ENCODE data around the gene MECR.

Gene MECR

GRCh38 chr1:29255134-29255666 is 24.5 kb upstream of the MECR start:
- no peak for DNase-seq

- no peak for DNase-seq
Measured at GRCh38 chr1:29254346-29254745, 23.6 kb upstream of the MECR start.

DNA sequence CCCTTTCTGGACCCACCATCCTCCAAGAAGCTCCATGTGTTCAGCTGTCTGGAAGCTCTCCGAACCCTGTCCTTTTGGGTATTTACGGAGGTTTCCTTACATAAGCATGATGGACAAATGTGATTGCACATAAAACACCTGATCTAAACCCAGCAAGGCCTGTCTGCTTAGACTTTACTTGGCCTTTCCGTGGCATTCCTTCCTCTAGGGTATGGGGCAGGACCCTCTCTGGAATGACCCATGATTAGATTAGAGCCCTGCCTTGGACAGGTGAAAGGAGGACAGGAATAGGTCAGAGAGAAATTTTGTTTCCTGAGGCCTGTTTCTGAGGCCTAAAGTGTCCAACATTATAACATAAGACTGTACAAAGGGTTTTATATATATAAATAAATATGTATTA is 22.4 kb upstream of the MECR start:
- DNase-seq = no peak

DNA sequence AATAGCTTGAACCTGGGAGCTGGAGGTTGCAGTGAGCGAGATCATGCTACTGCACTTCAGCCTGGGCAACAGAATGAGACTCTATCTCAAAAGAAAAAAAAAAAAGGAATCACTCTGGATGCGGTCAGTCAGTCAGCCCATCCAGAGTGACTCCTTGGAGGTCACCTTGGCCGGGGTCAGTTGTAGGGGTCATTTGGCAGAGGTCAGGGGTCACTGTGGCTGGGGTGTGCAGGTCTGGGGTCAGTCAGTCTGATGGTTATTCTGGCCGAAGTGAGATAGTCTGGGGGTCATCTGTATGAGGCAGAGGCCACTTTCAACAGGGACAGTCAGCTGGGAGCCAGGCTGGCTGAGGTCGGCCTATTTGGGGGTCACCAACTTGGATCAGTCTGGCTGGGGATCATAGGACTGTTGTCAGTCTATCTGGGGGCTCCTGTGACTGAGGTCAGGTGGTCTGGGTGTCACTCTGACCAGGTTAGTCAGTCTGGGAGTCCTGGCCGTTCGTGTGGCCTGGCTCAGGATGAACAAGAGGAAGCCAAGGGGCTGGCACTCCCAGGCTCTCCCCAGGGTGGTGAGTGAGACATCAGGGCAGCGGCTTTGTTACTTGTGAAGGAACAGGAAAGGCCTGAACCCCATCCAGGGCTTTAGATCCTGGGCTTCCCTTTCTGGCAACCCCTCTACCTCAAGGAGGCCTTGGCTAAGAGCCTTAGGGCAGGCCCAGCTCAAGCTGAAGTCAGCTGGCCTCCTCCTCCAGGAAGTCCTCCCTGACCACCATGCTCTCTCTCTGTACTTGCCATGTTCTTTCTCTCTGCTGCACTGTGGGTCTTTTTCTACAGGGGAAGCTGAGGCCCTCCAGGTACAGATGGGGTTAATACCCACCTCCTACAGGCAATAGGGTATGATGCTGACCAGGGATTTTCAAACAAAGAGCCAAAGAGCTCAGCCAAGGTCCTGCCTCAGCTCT is 20.7 kb upstream of the MECR start:
- no peak for DNase-seq

- DNase-seq = no peak
Measured at GRCh38 chr1:29249951-29250581, 19.3 kb upstream of the MECR start.

DNA sequence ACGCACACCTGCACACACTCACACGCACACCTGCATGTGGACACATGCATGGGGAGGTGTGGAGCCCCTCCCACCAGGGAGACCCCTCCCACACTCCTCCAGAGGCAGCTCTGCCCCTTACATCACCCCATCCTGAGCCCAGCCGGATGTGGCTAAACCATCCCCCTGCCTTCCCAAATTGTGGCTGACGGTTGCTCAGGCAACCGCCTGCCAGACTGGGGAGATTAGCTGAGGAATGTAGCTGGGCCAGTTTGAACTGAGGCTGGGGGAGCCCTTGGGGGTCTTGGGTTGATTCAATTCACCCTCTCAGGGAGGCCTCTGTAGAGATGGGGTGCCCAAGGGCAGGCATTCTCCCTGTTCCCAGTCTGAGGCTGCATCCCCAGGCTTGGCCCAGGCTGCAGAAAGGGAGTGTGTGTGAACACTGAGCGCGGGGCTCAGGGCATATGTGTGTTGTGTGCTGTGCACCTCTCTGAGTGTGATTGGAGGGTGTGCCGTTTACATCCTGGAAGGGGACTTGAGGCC is 18.5 kb upstream of the MECR start:
- no peak for DNase-seq

DNA sequence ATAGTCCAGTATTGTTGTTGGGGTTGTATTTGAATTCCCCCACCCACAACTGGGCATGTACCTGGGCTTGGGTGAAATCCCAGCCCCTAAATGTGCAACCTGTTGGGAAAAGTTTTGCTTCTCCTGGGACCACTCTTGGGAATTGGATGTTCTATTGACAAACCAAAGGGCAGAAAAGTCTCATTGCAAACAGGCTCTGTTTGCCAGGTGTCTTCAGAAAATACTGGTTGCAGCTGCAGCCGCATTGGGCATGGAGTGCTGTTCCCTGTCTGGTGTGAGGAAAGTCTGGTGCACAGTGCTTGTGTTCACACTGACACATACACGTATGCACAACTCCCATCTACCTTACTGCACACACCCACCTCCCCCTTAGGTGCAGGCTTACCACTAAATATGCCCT is 17.7 kb upstream of the MECR start:
- DNase-seq = no peak

DNA sequence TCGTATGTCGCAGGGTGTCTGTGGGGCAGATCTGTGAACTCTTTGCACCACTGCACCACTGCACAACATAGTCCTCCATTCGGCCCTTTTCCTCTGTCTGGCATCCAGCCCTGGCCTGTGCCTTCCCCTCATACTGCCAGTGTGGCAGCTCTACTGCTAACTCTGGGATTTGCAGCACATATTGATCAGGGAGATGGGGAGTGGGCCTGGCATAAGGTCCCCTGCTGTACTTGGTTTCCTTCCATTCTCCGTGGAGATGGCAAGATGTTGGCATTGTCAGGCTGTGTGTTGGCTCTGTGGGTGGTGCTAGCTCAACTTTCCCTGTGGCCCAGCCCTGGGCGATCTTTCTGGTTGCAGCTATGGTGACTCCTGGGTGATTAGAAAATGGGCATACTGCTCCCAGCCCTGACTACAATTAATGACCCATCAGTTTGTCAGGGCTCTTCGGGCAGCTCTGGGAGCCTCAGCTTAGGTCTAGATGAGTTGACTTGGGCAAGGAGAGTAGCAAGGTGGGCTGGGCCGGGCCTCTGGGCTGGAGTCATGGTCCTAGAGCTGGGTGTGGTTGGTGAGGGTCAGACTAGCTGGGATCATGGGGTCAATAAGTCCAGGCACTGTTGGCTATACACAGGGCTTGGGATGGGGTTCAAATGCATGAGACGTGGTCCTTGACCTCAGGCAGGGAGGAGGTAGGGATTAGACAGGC is 17.0 kb upstream of the MECR start:
- DNase-seq = no peak

GRCh38 chr1:29247044-29247443 is 16.3 kb upstream of the MECR start:
- no peak for DNase-seq

DNA sequence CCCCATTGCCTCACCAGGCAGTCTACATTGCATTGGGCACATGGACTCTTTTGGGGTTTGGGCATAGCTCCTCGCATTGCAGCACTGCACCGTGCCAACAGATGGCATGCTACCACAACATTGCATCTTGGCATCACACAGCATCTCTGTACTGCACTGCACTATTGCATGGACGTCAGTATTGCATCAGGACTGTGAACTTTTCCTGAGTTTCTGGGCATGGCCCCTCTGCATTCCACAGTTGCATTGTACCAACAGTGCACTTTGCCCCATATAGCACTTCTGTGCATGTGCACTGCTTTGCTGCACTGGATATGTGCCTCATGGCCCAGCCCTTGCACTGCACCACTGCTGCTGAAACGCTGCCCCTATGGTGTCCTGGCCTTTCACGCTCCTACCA is 15.1 kb upstream of the MECR start:
- no peak for DNase-seq

GRCh38 chr1:29245261-29245660 is 14.5 kb upstream of the MECR start:
- no peak for DNase-seq

- DNase-seq = no peak
Measured at GRCh38 chr1:29243871-29244200, 13.1 kb upstream of the MECR start.

GRCh38 chr1:29243023-29243870 is 12.5 kb upstream of the MECR start:
- no peak for DNase-seq

DNA sequence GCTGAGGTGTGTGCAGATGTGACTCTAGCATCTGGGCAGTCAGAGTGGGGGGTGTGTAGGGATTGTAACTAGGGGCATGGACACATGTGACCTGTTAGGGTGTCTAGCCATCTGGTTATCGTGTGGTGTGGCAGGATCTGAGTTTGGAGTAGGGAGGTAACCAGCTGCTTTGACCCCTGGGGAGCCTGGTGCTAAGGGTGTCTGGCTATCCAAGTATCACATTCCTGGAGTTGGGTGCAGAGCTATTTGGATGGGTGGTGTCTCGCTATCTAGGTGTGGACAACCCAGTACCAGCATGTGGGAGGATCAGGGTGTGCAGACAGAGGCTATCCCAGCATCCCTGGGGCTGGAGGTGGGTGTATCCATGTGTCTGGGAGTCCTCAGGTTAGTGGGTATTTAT is 10.3 kb upstream of the MECR start:
- no peak for DNase-seq

- DNase-seq = no peak
Measured at GRCh38 chr1:29240400-29240837, 9.7 kb upstream of the MECR start.

DNA sequence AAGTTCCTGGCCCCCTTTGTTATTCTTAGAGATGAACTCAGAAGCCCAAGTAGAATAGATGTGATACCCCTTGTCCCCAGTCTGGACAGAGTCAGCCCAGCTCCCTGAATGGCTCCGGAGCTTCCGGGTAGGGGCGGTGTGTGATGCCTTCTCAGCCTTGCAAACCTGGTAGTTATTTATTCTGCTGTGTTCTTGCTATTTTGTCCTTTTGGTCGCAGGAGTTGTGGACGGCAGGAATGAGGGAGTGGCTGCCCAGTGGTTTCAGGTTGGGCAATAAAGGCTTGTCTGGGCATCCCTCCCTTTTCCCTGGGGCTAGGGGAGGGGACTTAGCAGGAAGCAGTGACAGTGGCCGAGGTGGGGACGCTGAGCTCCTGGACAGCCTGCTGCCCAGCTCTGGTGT is 8.4 kb upstream of the MECR start:
- no peak for DNase-seq

GRCh38 chr1:29238620-29239002 is 7.9 kb upstream of the MECR start:
- no peak for DNase-seq

DNA sequence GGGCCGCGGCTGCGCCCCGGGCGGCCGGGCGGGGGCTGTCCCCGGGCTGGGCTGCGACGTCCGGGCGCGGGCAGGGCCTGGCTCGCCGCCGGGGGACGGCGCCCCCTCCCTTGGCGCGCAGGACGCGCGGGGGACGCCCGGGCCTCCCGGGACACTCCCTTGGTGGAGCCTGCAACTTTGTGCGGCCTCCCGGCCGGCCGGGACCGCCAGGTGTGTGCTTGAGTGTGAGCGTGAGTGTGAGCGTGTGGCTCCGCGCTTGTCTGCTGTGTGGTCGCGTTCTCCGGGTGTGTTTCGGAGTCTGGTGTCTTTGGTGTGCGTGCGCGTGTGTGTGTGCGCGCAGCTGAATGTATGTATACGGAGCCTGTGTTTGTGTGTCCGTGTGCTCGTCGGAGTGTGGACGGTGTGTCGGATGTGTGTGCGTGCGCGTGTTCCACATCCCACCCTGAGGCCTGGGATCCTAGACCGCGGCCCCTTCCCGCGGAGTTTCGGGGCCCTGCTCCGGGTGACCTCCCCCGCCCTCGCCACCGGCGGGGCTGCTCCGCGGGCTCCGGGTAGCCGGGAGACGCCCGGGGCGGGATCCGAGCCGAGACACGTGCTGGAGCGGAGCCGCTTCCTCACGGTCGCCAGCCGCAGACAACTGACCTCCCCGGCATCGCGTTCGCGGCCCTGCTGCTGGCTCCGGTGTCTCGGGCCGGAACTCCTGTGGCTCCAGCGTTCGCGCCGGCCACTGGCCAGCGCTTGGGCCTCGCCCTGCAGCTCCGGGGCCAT is 7.3 kb upstream of the MECR start:
- no peak for DNase-seq

DNA sequence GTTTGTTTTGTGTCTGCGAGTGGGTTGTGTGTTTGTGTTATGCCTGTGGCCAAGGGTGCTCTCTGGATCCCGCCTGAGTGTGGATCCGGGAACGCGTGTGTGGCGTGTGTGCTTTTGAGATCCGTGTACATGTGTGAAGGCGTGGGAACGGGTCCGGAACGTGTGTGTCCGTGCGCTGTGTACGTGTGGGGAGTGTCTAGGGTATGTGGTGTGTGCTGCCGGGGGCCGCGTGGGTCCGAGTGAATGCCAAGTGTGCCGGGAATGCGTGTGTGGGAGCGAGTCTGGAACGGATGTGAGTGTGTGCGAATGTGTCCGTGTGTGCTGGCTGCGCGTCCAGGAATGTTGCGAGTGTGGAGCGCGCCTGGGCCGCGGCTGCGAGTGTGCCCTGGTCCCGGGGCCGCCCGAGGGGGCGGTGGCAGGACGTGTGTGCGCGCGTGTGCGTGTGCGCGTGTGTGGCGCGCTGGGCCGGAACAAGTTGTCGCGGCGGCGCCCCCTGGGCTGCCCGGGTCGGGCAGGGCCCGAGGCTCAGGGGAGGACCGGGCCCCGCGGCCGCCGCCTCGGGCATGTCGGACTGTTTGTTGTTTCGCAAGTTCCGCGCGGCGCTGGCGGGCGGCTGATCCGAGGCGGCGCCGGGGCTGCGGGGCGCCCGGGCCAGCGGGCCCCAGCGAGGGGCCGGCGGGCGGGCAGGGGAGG is 6.5 kb upstream of the MECR start:
- no peak for DNase-seq

GRCh38 chr1:29236712-29237128 is 6.0 kb upstream of the MECR start:
- no peak for DNase-seq
